Measurements from ENCODE around the gene LCAT. TPM values are rescaled to one million over a fixed set of nuclear protein-coding genes. Genes with fewer than 3 reads are reported as not detected.

LCAT gene
- total and polyA plus RNA-seq, 2 experiments from 2014 or later: 13.4 to 13.8 TPM

- H3K9me3 ChIP-seq (ENCODE audit: low read depth): no peaks in the 10 kb centered on the region
- H3K27ac ChIP-seq: no peak overlapping the region
- TF ChIP-seq CTCF (IDR thresholded peaks at IDR 0.05; ENCODE audit: low read depth, low read length): no peak
- no peaks in the 10 kb centered on the region for H3K4me1 ChIP-seq (ENCODE audit: low read depth)
- no peak overlapping the region for H3K4me3 ChIP-seq
- DNase-seq (ENCODE audit: low read depth in 1 of 2, low spot score in 1 of 2): no peak
- H3K27me3 ChIP-seq: no peaks in the 10 kb centered on the region
- H3K36me3 ChIP-seq: peaks cover 30% of the 10 kb centered on the region
Measured at GRCh38 chr16:67953641-67954375, 9.9 kb upstream of the LCAT start.

- peaks cover 45% of the 10 kb centered on the region for H3K36me3 ChIP-seq
Measured at GRCh38 chr16:67951485-67951884, 7.6 kb upstream of the LCAT start.

GRCh38 chr16:67950335-67950843 is 6.5 kb upstream of the LCAT start:
- DNase-seq (ENCODE audit: low read depth in 1 of 2, low spot score in 1 of 2): no peak
- Histone ChIP-seq H3K4me1 (ENCODE audit: low read depth) (no peaks in the 10 kb centered on the region), H3K9me3 (ENCODE audit: low read depth) (no peaks in the 10 kb centered on the region), H3K36me3 (peaks cover 53% of the 10 kb centered on the region), H3K4me3 (no peak overlapping the region), H3K27me3 (no peaks in the 10 kb centered on the region), H3K27ac (no peak overlapping the region)
- TF ChIP-seq CTCF (IDR thresholded peaks at IDR 0.05; ENCODE audit: low read depth, low read length): no peak

More at GRCh38 chr16:67951485-67951884, 7.6 kb upstream of the LCAT start:
- H3K4me3 ChIP-seq: no peak overlapping the region
- H3K4me1 ChIP-seq (ENCODE audit: low read depth): no peaks in the 10 kb centered on the region
- no peaks in the 10 kb centered on the region for H3K27me3 ChIP-seq
- no peak for TF ChIP-seq CTCF (IDR thresholded peaks at IDR 0.05; ENCODE audit: low read depth, low read length)
- DNase-seq (ENCODE audit: low read depth in 1 of 2, low spot score in 1 of 2): no peak
- H3K9me3 ChIP-seq (ENCODE audit: low read depth): no peaks in the 10 kb centered on the region
- no peak overlapping the region for H3K27ac ChIP-seq

- Histone ChIP-seq H3K4me3 (no peak overlapping the region), H3K9me3 (ENCODE audit: low read depth) (no peaks in the 10 kb centered on the region), H3K36me3 (peaks cover 59% of the 10 kb centered on the region), H3K27ac (no peak overlapping the region), H3K27me3 (no peaks in the 10 kb centered on the region), H3K4me1 (ENCODE audit: low read depth) (no peaks in the 10 kb centered on the region)
- DNase-seq (ENCODE audit: low read depth in 1 of 2, low spot score in 1 of 2): no peak
- TF ChIP-seq CTCF (IDR thresholded peaks at IDR 0.05; ENCODE audit: low read depth, low read length): no peak
Measured at GRCh38 chr16:67949645-67950044, 5.7 kb upstream of the LCAT start.

- no peak overlapping the region for H3K27ac ChIP-seq
- no peak for DNase-seq (ENCODE audit: low read depth in 1 of 2, low spot score in 1 of 2)
- H3K9me3 ChIP-seq (ENCODE audit: low read depth): no peaks in the 10 kb centered on the region
- no peaks in the 10 kb centered on the region for H3K27me3 ChIP-seq
- H3K36me3 ChIP-seq: peaks cover 52% of the 10 kb centered on the region
- no peak for TF ChIP-seq CTCF (IDR thresholded peaks at IDR 0.05; ENCODE audit: low read depth, low read length)
- no peak overlapping the region for H3K4me3 ChIP-seq
- no peaks in the 10 kb centered on the region for H3K4me1 ChIP-seq (ENCODE audit: low read depth)
Measured at GRCh38 chr16:67948015-67948414, 4.1 kb upstream of the LCAT start.
